Suprapubic skin (tissue), 4 donors: ENCODE measurements around the gene TRIM54.
A peak's percentile ranks its signal among the peaks of the same experiment; 100 is the strongest.

Experiments
- POLR2A ChIP-seq, 2 donors: fragments of 450-650 bp; IDR thresholded peaks; one replicate each; pipeline ENCODE4 v1.6.1; 2017; ENCODE audit warnings: antibody characterized with exemption in 2 of 2, mild to moderate bottlenecking in 2 of 2, moderate library complexity in 2 of 2
- POLR2AphosphoS5 ChIP-seq, 3 donors: sonication (generic); formaldehyde crosslinking; IDR thresholded peaks; one replicate each; pipeline ENCODE4 v1.6.1; 2017; ENCODE audit warnings: antibody characterized with exemption in 3 of 3
- TF ChIP-seq, protein P1 (sequence below), 2 donors: fragments of 200-600 bp in 1 of 2; fragments of 450-650 bp in 1 of 2; sonication (generic) in 1 of 2; IDR thresholded peaks; one replicate each; pipeline ENCODE4 v1.5.1; 2016 to 2019; ENCODE audit warnings: antibody characterized with exemption in 2 of 2, mild to moderate bottlenecking in 1 of 2, moderate library complexity in 1 of 2

DNA sequence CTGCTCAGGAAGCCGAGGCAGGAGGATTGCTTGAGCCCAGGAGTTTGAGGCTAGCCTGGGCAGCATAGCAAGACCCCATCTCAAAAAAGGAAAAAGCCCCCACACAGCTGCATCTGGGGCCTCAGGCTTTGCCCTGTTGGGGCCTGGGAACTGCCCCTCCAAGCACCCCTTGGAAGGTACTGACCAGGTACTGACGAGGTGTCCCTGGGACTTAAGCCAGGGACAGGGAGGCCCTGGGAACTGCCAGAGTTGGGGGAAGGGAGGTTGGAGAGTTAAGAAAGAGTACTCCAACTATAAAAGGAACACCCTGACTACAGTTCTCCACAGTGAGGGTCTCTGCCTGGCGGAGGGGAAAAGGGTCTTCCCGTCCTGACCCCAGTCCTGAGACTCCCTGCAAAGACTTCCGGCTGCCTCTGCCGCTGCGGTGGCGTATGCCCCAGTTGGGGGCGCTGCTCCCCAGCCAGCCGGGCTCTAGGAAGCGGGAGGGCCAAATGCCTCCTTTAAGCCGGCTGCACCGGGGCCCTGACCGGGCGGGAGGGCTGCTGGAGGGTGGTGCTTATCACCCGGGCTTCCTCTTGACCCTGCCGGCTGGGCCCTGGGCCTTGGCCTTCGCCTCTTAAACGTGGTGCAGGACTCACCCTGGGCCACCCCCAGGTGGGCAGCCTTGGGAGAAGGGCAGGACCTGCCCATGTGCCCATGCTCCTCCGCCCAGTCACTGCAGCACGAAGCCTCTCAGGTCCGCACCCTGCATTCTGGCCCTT, 32.2 kb upstream of the TRIM54 start:
- TF ChIP-seq, protein P1, sequence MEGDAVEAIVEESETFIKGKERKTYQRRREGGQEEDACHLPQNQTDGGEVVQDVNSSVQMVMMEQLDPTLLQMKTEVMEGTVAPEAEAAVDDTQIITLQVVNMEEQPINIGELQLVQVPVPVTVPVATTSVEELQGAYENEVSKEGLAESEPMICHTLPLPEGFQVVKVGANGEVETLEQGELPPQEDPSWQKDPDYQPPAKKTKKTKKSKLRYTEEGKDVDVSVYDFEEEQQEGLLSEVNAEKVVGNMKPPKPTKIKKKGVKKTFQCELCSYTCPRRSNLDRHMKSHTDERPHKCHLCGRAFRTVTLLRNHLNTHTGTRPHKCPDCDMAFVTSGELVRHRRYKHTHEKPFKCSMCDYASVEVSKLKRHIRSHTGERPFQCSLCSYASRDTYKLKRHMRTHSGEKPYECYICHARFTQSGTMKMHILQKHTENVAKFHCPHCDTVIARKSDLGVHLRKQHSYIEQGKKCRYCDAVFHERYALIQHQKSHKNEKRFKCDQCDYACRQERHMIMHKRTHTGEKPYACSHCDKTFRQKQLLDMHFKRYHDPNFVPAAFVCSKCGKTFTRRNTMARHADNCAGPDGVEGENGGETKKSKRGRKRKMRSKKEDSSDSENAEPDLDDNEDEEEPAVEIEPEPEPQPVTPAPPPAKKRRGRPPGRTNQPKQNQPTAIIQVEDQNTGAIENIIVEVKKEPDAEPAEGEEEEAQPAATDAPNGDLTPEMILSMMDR (IDR thresholded peaks at IDR 0.05) = peak in 1 of 2 donors; percentile 62
- TF ChIP-seq POLR2AphosphoS5 (IDR thresholded peaks at IDR 0.05) = no peak
- no peak for TF ChIP-seq POLR2A (IDR thresholded peaks at IDR 0.05)
